Heart left ventricle (tissue), 16 donors: ENCODE measurements around the gene DNAI1. TPM values are rescaled to one million over a fixed set of nuclear protein-coding genes. Genes with fewer than 3 reads are reported as not detected.
A peak's percentile ranks its signal among the peaks of the same experiment; 100 is the strongest.

Experiments used
- ATAC-seq, 4 donors: fragments of 200-7000 bp; cut with Tn5 transposase; one replicate each; pipeline ENCODE4 v1.9.1; 2020 to 2022; ENCODE audit warnings: moderate library complexity in 4 of 4, mild to moderate bottlenecking in 3 of 4, moderate number of reproducible peaks in 1 of 4
- DNase-seq, 5 donors: peaks; one replicate each; pipeline ENCODE4 v3.0.0-alpha.2; 2020
- H3K27ac ChIP-seq, 12 donors: fragments of 200-600 bp; sonication (generic) in 4 of 12; one replicate each; pipeline versions ENCODE4 v1.5.0 to v1.8.0; 2016 to 2022; ENCODE audit warnings: mild to moderate bottlenecking in 2 of 12
- H3K27me3 ChIP-seq, 9 donors: fragments of 200-600 bp; sonication (generic) in 2 of 9; one replicate each; pipeline versions ENCODE4 v1.5.1 to v1.8.0; 2016 to 2022; ENCODE audit warnings: mild to moderate bottlenecking in 3 of 9
- H3K36me3 ChIP-seq, 9 donors: fragments of 200-600 bp; sonication (generic) in 2 of 9; one replicate each; pipeline versions ENCODE4 v1.5.0 to v1.8.0; 2018 to 2022; ENCODE audit warnings: mild to moderate bottlenecking in 2 of 9
- H3K4me1 ChIP-seq, 12 donors: fragments of 200-600 bp; sonication (generic) in 4 of 12; one replicate each; pipeline versions ENCODE4 v1.5.0 to v1.8.0; 2016 to 2022; ENCODE audit warnings: mild to moderate bottlenecking in 3 of 12
- H3K4me3 ChIP-seq, 12 donors: fragments of 200-600 bp; sonication (generic) in 4 of 12; one replicate each; pipeline versions ENCODE4 v1.5.0 to v1.8.0; 2017 to 2022; ENCODE audit warnings: mild to moderate bottlenecking in 9 of 12, moderate library complexity in 4 of 12
- H3K9me3 ChIP-seq, 12 donors: fragments of 200-600 bp; sonication (generic) in 4 of 12; one replicate each; pipeline versions ENCODE4 v1.5.0 to v1.8.0; 2016 to 2022; ENCODE audit warnings: mild to moderate bottlenecking in 1 of 12
- CTCF ChIP-seq, 12 donors: fragments of 200-600 bp; sonication (generic) in 4 of 12; IDR thresholded peaks; one replicate each; pipeline versions ENCODE4 v1.5.0 to v1.8.0; 2018 to 2022; ENCODE audit warnings: antibody characterized with exemption in 12 of 12, mild to moderate bottlenecking in 5 of 12
- POLR2A ChIP-seq, 2 donors: fragments of 450-650 bp; IDR thresholded peaks; one replicate each; pipeline ENCODE4 v1.6.1; 2017; ENCODE audit warnings: antibody characterized with exemption in 2 of 2, mild to moderate bottlenecking in 2 of 2, moderate library complexity in 2 of 2
- WGBS, 4 donors: extraction: QIAGEN DNeasy Blood & Tissue Kit in 2 of 4; methylation state at CpG; one replicate each; pipeline versions ENCODE4 v1.1.5 to v1.1.7; 2013 to 2018; 5-methylcytosine and 5-hydroxymethylcytosine counted together
- intact Hi-C, 10 donors: fragments of 100-400 bp; cut with DNase I; formaldehyde crosslinking; loops; one replicate each; pipeline versions ENCODE4 v1.11.1 to v1.14.2; 2022
- polyA plus RNA-seq, 2 donors: library from polyadenylated mRNA; stranded (reverse); fragments of 200-250 nt; gene quantifications; one replicate each; pipeline ENCODE4 v1.2.3, GENCODE V29; 2013
- total RNA-seq, 9 donors: library from RNA; depleted of rRNA in 2 of 9; stranded (reverse); fragments of >200 nt in 2 of 9; fragmentation: NEBNext Ultra II Directional in 3 of 9; extraction: Animal tissue kit (Norgen Biotek cat#: 25700) in 3 of 9; gene quantifications; one replicate each; pipeline versions ENCODE4 v1.1.0 to v1.2.4, GENCODE V29; 2016 to 2023
- donor health status: ischemic (EF 13 %, LVEDD 7.1; RV severe dilation, severe dysfunction).
- donor health status: healthy with polysubstance abuse.
- donor health status: DM: no; HTN: yes; CAD: no.
- donor health status: DM: no; HTN: no; CAD: no.
- donor health status: ischemic (EF 25% LVEDD 6.9; RV normal size, moderate dysfunction).
- donor health status: ischemic (EF 25% LVEDD 5.7; RV mildly dilated, moderate dysfunction).
- donor health status: healthy.
- donor health status: DM: yes; HTN: yes; CAD: no.
- donor health status: ischemic (EF 35%, LVEDD 5.7; RV mildly dilated, moderate dysfunction).
- donor health status: nonischemic (EF 11% LVEDD 7.7; RV severe dilation, severe dysfunction).
- donor health status: DM: yes; HTN: yes; CAD: no.
- donor health status: PGD.
- donor health status: ischemic (EF 29% LVEDD 5.4; RV normal size, mild dysfunction).
- donor health status: nonischemic (EF 23%, LVEDD 6.1; RV moderate dilation, normal function).

DNAI1 gene
- total and polyA plus RNA-seq, 11 donors, result 0.36 to 0.86 (median 0.43) TPM; not detected in 8

- WGBS, 4 donors, result 57 to 62% (median 62%) methylated on average over 16 of the region's 16 CpGs
- peak; percentile 21 to 70 (median 58) for ATAC-seq
- intact Hi-C loops, result loop anchor here in 8 of 10 donors (2.0 to 5.0 kb wide), 9 partner anchors 45 to 215 kb away; no protein-coding TSS in a partner anchor
- Histone ChIP-seq H3K36me3 (no peaks in the 10 kb centered on the region), H3K27me3 (peaks cover 0 to 4% (median 0%) of the 10 kb centered on the region in 9 donors), H3K4me1 (peaks cover 0 to 5% (median 0%) of the 10 kb centered on the region in 12 donors), H3K27ac (no peak overlapping the region), H3K4me3 (no peak overlapping the region), H3K9me3 (no peaks in the 10 kb centered on the region)
- TF ChIP-seq CTCF (IDR thresholded peaks at IDR 0.05), result peak; percentile 52 to 75 (median 60)
- no peak for TF ChIP-seq POLR2A (IDR thresholded peaks at IDR 0.05)
- DNase-seq, result peak in 4 of 5 donors; percentile 48 to 61 (median 52)
Observed at GRCh38 chr9:34546834-34547827, 88.5 kb downstream of the DNAI1 start.

- DNase-seq, result peak; percentile 67 to 85 (median 72)
- intact Hi-C loops, result loop anchor here (1.0 to 5.0 kb wide), 13 partner anchors 43 to 216 kb away; no protein-coding TSS in a partner anchor
- 9 to 11% (median 10%) methylated on average over 13 of the region's 13 CpGs for WGBS, 4 donors
- Histone ChIP-seq H3K4me3 (no peak overlapping the region), H3K27ac (no peak overlapping the region), H3K4me1 (peaks cover 0 to 5% (median 0%) of the 10 kb centered on the region in 12 donors), H3K27me3 (peaks cover 0 to 4% (median 0%) of the 10 kb centered on the region in 9 donors), H3K9me3 (no peaks in the 10 kb centered on the region), H3K36me3 (no peaks in the 10 kb centered on the region)
- ATAC-seq, result peak; percentile 78 to 95 (median 90)
- TF ChIP-seq POLR2A (IDR thresholded peaks at IDR 0.05), result no peak
- TF ChIP-seq CTCF (IDR thresholded peaks at IDR 0.05), result peak; percentile 75 to 91 (median 82)
Observed at GRCh38 chr9:34547960-34548611, 89.5 kb downstream of the DNAI1 start.

- H3K27me3 ChIP-seq, result no peaks in the 10 kb centered on the region
- DNase-seq (no peak), ATAC-seq (no peak)
- H3K27ac ChIP-seq, result no peak overlapping the region
- no peaks in the 10 kb centered on the region for H3K36me3 ChIP-seq
- 79 to 95% (median 92%) methylated on average over 5 of the region's 5 CpGs for WGBS, 4 donors
- peaks cover 0 to 5% (median 0%) of the 10 kb centered on the region in 12 donors for H3K4me1 ChIP-seq
- no peak overlapping the region for H3K4me3 ChIP-seq
- no peak for TF ChIP-seq CTCF (IDR thresholded peaks at IDR 0.05)
- TF ChIP-seq POLR2A (IDR thresholded peaks at IDR 0.05), result no peak
- intact Hi-C loops, result loop anchor here in 9 of 10 donors (2.0 to 5.0 kb wide), 9 partner anchors 41 to 217 kb away; no protein-coding TSS in a partner anchor
- H3K9me3 ChIP-seq, result no peaks in the 10 kb centered on the region
Observed at GRCh38 chr9:34549407-34549732, 90.8 kb downstream of the DNAI1 start.
